Liver (tissue), 5 donors: ENCODE results near the gene HERC6. TPM values are rescaled to one million over a fixed set of nuclear protein-coding genes. Genes with fewer than 3 reads are reported as not detected.

ENCODE experiments used
- polyA plus RNA-seq, 2 donors: library from polyadenylated mRNA; stranded (reverse) in 1 of 2; unstranded in 1 of 2; fragments of 200-250 nt in 1 of 2; fragments of >200 nt in 1 of 2; fragmentation: Nextera tagmentation in 1 of 2; extraction: Ambion mirVana in 1 of 2; gene quantifications; one replicate each; pipeline versions ENCODE4 v1.2.1 to v1.2.3, GENCODE V29; 2013 to 2015
- small RNA-seq: library from RNA; depleted of rRNA; stranded (forward); fragments of <200 nt; gene quantifications from one replicate; pipeline ENCODE3, GENCODE V24; 2014
- total RNA-seq, 2 donors: library from RNA; depleted of rRNA; stranded (reverse); fragments of >200 nt; gene quantifications; one replicate each; pipeline ENCODE4 v1.2.3, GENCODE V29; 2014
- donor health status: healthy.
- donor health status: healthy.
- donor health status: healthy.

The HERC6 gene
- total and polyA plus RNA-seq, 4 donors = 1.5 to 3.8 (median 2.6) TPM

Small RNA genes within 50 kb of the gene (small RNA-seq; reads per million reads assigned to genes)
- gene RF00019 = not detected

Other genes starting within 250 kb of the HERC6 start
- 10 to 100 TPM in 1 of 2 donors, 1 to 10 TPM in 1; 9.6 to 23.6 TPM for gene ABCG2, start 220.2 kb upstream of the HERC6 start, total RNA-seq
- 1 to 10 TPM; 1.9 to 4.5 TPM for gene ABCG2, start 220.2 kb upstream of the HERC6 start, polyA plus RNA-seq
- gene PPM1K, start 94.3 kb upstream of the HERC6 start, total RNA-seq = 10 to 100 TPM in 1 of 2 donors, 1 to 10 TPM in 1; 9.4 to 12.7 TPM
- 1 to 10 TPM; 1.3 to 4.1 TPM for gene PPM1K, start 94.3 kb upstream of the HERC6 start, polyA plus RNA-seq
- gene HERC5, start 78.3 kb downstream of the HERC6 start, total RNA-seq = 1 to 10 TPM; 2.8 to 3.0 TPM
- gene HERC5, start 78.3 kb downstream of the HERC6 start, polyA plus RNA-seq = 1 to 10 TPM; 1.5 to 5.0 TPM
- gene PYURF, start 144.9 kb downstream of the HERC6 start, total RNA-seq = 10 to 100 TPM; 28.8 to 60.4 TPM
- gene PYURF, start 144.9 kb downstream of the HERC6 start, polyA plus RNA-seq = 10 to 100 TPM; 56.9 to 86.0 TPM
- gene HERC3, start 213.6 kb downstream of the HERC6 start, total RNA-seq = 10 to 100 TPM; 14.3 to 22.1 TPM
- gene HERC3, start 213.6 kb downstream of the HERC6 start, polyA plus RNA-seq = 1 to 10 TPM; 5.1 to 5.8 TPM